HPDE6-E6E7 (cell line): Measurements from ENCODE around the gene XPNPEP3.
"Not testable (repeated sequence)": the region's sequence is repeated elsewhere in the genome, so short reads cannot be mapped to it uniquely, and the experiment has no call there.

Source experiments
- DNase-seq: peaks from one replicate; pipeline ENCODE4 v3.0.0; 2011; ENCODE audit warnings: missing footprints; ENCODE audit errors: extremely low spot score

XPNPEP3 gene

GRCh38 chr22:40856513-40857308 is at the start of gene XPNPEP3, which contains the start of gene ST13:
TSS of gene XPNPEP3 (plus strand) at chr22:40857148. CDS start at chr22:40857182, 34 bp downstream.
TSS of gene ST13 (minus strand) at chr22:40856639. CDS start at chr22:40856540, 99 bp downstream.
- peak; percentile 74 for DNase-seq

DNA sequence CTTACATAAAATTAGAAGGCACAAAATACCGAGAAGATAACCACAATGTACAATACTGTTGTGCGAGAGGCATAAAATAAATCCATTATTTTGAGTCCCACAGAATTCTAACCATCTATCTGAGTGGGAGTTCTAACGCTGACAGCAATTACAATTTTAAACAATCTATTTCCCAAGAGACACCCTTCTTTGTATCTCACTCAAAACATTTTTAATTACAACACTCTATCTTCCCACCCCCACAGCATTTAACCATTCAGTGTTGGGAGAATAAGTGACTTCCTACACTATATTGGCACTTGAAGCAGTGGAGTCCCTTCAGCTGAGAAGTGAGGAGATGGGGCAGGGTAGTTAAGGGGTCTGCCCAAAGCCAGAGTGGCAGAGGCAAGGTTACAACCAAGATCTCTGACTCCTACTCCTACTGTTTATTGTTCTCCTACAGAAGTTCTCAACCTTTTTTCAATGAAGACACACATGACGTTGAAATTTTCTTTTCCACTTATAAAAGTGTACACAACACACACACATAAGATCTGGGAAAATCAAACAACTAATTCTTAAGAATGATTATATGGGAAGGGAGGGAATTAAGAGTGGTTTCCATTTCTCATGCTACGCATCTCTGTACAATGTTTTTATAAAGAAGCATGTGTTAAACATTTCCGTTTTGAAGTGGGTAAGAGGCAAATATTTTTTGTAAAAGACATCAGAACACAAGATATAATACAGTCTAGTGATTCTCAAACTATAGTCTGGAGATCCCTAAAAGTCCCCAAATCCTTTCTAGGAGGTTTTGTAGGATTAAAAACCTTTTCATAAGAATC is 48.7 kb upstream of the XPNPEP3 start:
- no peak for DNase-seq

DNA sequence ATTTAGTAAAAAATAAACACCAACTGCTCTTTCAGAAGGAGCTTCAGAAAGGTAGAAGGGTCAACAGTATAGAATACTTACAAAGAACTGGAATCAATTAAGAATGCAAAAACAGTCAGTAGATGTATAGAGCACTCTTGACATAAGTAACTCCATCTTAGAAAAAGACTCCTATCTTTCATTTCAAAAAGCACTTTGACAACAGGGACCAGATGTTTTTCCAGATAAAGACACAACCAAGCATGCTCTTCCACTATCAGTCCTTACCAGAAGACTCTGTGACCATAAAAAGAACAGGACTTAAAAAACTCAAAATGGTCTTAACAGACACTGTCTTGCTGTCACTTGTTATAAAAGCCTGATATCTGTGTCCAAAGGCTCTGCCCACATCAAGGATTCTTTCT is 43.0 kb upstream of the XPNPEP3 start:
- DNase-seq: no peak

DNA sequence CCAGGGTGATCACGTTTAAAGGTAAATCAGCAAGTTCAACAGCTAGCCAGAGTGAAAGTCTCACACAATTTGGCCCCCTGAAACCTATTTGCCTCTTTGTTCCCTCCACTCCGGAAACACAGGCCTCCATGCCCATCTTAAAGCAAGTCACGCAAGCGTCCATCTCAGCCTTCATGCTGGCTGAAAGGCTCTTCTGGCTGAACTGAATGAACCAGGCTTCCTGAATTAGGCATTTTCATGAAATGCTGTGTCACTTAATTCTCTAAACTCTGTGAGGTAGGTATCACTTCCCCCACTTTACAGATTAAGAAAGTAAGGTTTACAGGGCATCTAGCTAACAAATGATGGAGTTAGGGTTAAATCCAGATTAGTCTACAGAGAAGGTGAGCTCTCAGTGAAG is 39.2 kb upstream of the XPNPEP3 start:
- no peak for DNase-seq

GRCh38 chr22:40818192-40818746 is 38.7 kb upstream of the XPNPEP3 start:
- no peak for DNase-seq

DNA sequence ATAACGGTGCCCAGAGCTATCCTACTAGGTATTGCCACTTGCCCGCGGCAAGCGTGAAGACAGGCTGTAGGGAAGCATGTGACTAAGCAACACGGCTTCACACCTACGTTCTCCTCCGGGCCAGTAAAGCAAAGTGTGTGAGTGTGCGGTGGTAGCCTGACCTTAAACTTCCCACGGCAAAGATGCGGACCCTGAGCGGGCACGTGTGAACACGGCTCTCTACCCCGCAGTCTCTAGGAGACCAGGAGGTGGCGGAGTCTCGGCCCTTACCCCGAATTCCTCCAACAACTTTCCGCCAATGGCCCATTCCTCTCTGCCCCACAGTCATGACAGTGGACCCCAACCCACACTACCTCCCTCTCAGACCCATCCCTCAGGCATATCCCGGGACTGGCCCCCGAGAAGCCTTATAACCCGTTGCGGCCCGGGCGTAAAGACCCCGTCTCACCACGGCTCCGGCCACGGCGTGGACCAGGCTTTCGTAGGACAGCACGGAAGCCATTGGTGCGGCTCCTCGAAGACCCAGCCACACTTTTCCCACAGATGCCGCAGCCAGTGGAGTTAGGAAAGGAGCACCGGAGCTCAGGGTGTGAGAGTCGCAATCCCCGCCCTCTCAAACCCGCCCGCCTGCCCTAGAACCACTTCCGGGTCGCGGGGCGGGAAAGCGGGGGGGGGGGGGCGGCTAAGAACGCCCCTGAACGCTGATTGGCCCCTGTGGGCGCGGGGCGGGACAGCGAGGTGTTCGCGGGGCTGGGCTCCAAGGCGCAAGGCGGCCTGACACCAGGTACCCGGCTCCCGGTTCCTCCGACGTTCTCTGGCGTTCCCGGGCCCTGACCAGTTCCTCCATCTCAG is 38.0 kb upstream of the XPNPEP3 start, which contains the start of gene SLC25A17:
Gene SLC25A17 (minus strand): TSS at position 600 of the 852 bp plus-strand sequence. CDS start 98 bp downstream, at position 502.
- DNase-seq: peak; percentile 89

DNA sequence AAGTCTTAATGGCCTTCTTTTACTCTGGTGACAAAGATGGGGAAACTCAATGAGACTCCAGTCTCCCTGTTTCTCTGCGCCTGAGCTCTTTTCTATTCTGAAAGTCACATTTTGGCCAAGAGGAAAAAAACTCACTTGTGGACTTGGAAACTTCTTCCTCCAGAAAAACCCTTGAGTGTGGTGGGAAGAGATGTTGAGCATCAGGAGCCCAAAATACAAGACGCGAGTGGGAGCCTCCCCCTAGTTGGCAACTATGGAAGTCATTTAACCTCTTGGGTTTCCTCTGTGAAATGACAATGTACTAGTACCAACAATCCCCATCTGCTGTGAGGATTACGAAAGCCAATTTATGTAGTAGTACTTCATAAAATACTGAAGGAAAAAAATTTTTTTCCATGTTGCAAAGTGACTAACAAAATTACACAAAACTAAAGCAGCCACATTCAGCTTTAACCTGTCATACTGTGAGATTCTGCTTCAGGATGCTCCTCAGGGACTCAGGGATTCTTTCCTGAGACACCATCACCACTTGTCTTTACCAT is 37.3 kb upstream of the XPNPEP3 start:
- DNase-seq: no peak

GRCh38 chr22:40823426-40823825 is 33.5 kb upstream of the XPNPEP3 start:
- no peak for DNase-seq

- DNase-seq: not testable (repeated sequence)
Observed at GRCh38 chr22:40826292-40826691, 30.7 kb upstream of the XPNPEP3 start.

DNA sequence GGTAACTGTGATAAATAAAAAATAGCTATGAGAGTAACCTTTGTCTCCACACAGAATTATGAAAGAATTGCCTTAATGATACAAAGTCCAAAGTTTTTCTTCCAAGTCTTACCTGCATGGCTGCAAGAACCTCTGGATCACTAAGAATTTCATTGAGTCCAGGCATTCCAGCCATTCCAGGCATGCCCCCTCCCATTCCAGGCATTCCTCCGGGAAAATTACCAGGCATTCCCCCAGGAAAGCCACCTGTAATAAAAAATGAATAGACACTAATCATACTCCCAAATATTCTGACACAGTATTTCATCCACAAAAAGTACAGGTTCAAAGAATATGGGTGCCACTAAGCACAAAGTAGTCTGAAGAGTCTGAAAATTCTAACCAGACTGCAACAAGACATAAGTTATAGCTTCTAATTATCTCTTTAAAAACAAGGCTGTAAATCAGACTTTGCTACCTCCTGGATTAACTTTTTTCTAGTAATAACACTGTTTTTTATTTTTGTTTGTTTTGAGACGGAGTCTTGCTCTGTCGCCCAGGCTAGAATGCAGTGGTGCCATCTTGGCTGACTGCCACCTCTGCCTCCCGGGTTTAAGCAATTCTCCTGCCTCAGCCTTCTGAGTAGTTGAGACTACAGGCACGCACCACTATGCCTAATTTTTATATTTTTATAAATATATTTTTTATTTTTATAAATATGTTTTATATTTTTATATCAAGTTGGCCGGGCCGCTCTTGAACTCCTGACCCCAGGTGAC is 29.8 kb upstream of the XPNPEP3 start:
- no peak for DNase-seq

DNA sequence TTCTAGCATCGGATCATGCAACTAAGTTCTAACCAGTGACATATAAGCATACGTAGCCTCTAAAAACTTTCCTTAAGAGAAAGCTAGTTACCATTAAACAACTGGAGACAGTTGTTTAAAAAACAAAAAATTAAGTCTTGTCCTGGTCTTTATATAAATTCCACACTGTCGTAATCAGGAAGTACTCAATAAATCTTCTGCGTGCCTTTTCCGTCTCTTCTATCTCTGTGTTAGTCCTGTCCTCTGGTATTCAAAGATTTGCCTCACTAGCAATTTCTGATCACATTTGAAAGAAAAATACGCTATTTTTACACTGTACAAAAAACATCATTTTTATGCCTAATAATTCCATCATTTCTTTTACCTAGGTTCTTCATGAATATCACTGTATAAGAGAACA is 27.8 kb upstream of the XPNPEP3 start:
- no peak for DNase-seq

- DNase-seq: no peak
Observed at GRCh38 chr22:40834619-40835018, 22.3 kb upstream of the XPNPEP3 start.

DNA sequence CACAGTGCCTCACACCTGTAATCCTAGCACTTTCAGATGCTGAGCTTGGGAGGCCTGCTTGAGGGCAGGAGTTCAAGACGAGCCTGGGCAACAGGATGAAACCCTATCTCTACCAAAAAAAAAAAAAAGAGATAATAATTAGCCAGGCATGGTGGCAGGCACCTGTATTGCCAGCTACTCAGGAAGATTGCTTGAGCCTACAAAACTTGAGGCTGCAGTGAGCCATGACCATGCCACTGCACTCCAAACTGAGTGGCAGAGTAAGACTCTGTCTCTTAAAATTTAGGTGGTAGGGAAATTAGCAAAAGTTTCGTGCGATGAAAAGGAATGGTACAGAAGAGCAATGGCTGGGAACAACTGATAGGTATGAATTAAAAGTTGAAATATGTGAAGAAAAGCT is 18.5 kb upstream of the XPNPEP3 start:
- DNase-seq: no peak

- no peak for DNase-seq
Observed at GRCh38 chr22:40844951-40845350, 12.0 kb upstream of the XPNPEP3 start.

GRCh38 chr22:40845816-40846215 is 11.1 kb upstream of the XPNPEP3 start:
- not testable (repeated sequence) for DNase-seq

DNA sequence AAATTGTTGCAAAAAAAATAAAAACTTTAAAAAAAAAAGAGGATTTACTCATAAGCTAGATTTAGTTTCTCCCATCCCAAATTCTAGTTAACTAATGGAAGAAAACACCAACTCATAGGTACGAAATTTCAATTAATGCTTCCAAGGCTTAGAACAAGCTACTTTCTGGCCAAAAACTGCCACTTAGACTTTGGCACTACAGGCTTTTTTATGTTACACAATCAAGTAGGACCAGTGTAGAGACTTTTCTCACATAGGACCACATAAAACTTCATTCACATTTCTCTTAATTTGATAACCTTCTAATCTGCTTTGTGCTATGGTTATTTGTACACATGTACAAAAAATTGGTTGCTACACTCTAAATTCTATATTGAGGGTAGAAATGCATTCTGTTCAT is 3.6 kb upstream of the XPNPEP3 start:
- no peak for DNase-seq

DNA sequence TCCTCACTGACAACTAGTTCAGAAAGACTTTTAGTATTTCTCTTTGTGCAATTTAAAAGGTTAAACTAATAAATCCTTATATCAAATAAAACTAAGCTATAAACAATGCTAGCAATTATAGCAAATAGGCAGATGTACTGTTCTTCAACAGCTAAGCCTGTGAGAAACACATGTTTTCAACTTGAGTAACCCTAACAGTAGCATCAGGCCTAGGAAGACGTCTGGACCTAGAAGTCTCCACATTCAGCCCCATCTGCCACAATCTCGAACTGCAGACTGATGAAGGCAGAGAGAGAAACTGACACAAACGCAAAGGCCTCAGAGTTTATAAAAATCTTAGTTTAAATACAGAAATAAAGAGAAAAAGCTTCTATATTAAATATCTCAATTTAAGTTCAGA is 3.0 kb upstream of the XPNPEP3 start:
- no peak for DNase-seq

GRCh38 chr22:40855071-40855978 is 1.6 kb upstream of the XPNPEP3 start:
- DNase-seq: no peak

DNA sequence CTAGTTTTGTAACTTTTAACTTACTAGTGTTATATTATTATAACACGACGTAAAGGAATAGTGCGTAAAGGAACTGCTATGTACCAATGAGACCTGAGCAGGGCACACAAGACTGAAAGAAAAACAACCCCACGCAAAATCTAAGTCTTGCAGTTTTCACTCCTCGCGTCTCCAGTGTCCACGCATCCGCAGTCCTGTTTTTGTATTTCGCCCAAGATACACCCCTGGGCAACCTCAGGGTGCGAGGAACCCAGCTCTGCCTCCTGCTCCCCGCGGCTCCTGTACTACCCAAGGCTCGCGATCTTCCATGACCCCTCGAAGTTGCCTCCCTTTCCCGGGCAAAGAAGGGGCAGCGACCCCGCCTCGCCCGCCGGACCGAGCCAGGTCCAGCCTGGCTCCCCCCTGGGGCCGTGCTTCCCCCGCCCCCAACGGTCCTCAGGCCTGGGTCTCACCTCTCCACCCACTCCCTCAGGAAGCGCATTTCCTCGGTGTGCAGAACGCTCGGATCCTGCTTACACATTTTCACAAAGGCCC is 902 bp upstream of the XPNPEP3 start:
- DNase-seq: peak; percentile 4
